ENCODE measurements around the gene LUC7L.
"Not testable (repeated sequence)": the region's sequence is repeated elsewhere in the genome, so short reads cannot be mapped to it uniquely, and the experiment has no call there.

LUC7L gene

DNA sequence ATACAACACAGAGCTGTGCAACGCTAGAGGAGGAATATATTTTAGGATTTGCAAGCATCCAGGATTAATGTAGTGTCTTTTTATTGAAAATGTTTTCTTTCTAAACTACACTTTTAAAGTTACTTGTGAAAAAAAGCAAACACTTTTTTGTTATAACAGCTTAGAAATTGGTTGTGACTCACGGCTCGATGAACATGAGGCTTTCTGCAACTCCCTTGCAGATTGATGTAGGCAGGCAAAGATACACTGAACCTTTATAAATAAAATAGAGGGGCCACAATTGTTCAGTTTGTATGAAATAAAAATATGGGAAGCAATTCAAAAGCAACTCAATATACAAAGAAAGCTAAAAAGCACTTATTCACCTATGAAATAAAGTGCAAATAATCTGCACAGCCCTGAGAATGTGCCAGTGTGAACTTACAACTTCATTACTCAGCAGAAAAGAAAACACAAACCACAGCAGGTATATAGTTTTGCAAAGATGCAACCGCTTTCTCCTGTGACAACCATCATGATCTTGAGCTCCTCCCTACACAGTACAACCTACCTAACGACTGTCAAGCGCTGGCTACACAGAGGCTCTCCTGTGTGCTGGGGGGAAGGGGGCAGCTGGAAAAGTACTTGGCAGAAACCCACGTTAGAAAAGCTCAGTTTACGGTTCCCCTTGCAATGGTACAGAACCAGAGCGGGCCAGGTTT, 948 bp downstream of the LUC7L start:
- no peak for DNase-seq

DNA sequence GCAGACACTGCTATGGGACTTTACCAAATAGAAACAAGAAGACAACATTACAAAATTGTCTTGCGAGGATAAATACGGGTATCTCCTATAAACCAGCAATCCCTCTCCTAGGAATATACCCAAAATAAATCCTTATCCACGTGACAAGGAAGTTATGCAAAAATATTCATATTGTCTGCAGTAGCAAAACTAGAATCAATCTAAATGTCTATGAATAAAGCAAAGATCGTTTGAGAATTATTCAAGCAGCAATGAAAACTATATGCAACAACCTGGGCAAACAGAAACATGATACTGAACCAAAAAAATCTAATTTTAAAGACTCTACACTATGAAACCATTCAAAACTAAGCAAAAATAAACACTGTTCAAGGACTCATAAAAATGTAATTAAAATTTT, 9.2 kb downstream of the LUC7L start:
- DNase-seq: no peak

DNA sequence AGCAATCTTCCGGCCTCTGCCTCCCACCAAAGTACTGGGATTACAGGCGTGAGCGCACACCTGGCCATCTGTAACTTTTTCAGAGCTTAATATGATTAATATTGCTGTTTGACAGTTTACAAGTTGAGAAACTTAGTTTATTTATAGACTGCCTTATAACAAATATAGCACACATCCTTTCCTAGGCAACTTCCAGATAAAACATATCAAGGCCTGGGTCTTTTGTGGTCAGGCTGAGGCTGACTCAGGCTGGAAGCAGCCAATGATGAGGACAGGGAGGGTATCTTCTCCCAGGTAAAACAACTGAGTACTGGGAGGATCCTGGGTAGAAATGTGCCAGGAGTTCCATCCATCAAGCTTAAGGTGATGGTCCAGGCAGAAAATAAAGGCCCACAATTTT, 16.2 kb downstream of the LUC7L start:
- DNase-seq: no peak

DNA sequence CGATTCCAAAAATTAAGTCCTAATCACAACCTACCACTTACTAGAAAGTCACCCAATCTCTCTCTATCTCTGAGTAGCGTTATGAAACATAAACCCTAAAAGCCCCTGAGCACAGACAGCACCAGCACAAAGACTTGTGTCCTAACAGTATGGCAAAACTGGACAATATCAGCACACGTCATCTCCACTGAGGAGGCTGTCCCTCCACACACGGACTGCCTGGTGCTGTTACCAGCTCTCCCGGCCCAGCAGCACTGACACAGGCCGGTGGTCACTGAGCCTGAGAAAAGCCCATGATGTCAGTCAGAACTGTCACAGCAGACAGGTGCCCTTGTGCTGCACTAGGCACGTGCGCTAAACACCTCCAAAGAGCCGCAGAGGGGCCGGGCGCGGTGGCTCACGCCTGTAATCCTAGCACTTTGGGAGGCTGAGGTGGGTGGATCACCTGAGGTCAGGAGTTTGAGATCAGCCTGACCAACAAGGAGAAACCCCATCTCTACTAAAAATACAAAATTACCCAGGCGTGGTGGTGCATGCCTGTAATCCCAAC, 17.5 kb downstream of the LUC7L start:
- not testable (repeated sequence) for DNase-seq

DNA sequence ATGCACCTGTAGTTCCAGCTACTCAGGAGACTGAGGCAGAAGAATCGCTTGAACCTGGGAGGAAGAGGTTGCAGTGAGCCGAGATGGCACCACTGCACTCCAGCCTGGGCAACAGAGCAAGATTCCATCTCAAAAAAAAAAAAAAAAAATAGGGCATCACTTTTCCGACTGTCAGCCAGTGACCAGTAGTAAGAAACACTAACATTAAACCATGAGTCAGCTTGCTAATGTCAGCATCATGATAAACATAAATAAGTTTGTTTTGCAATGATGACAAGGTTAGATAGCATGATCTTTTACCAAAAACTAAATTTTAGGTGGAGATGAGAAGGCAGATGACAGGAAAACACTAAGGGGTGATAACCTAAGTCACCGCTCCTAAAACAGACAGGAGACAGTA, 19.9 kb downstream of the LUC7L start:
- not testable (repeated sequence) for DNase-seq

DNA sequence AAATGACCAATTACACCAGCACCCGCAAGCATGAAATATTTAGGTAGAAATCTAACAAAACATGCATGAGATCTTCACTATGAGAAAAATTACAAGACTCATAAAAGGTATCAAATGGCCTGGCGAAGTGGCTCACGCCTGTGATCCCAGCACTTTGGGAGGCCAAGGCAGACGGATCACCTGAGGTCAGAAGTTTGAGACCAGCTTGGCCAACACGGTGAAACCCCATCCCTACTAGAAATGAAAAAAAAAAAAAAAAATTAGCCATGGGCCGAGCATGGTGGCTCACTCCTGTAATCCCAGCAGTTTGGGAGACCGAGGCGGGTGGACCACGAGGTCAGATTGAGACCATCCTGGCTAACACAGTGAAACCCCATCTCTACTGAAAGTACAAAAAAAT, 25.2 kb downstream of the LUC7L start:
- not testable (repeated sequence) for DNase-seq

DNA sequence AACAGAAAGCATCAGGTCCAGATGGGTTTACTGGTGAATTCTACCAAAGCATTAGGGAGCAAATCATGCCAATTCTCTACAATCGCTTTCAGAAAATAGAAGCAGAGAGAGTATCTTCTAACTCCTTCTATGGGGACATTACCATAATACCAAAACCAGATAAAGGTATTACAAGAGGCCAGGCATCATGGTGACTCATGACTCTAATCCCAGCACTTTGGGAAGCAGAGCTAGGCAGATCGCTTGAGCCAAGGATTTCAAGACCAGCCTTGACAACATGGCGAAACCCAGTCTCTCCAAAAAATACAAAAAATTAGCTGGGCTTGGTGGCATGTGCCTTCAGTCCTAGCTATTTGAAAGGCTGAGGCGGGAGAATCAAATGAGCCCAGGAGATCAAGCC, 26.0 kb downstream of the LUC7L start:
- no peak for DNase-seq

DNA sequence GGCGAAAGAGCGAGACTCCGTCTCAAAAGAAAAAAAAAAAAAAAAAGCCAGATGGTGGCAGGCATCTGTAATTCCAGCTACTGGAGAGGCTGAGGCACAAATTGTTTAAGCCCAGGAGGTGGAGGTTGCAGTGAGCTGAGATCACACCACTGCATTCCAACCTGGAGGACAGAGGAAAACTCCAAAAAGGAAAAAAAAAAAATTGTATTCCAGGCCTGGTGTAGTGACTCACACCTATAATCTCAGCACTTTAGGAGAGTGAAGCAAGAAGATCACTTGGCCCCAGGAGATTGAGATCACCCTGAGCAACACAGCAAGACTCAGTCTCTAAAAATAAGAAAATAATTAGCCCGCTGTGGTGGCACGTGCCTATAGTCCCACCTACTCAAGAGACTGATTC, 28.9 kb downstream of the LUC7L start:
- no peak for DNase-seq

DNA sequence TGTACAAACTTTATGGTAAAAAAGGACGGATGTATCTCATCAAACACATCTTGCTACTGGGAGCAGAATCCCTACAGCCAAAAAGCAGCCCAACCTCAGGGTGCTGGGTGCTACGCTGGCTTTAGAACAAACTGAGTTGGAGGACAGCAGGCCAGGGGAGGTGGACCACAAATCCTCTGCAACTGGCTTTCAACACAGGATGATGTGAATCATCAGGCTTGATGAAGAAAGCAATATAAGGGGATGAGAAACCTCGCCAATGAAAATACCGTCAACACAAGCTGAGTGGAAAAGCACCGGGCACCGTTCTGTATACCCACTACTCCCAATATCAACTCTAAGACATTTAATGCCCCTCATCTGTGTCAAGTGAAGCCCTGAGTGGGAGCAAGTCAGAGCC, 34.7 kb downstream of the LUC7L start:
- DNase-seq: no peak

DNA sequence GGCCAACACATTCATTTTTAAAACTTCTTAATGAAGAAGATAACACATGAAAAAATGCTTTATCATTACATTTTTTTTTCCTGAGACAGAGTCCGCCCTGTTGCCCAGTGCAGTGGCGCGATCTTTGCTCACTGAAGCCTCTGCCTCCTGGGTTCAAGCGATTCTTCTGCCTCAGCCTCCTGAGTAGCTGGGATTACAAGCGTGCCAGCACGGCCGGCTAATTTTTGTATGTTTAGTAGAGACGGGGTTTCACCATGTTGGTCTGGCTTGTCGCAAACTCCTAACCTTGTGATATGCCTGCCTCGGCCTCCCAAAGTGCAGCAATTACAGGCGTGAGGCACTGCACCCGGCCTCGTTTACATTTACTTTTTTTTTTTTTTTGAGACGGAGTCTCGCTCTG, 35.8 kb downstream of the LUC7L start:
- DNase-seq: no peak

DNA sequence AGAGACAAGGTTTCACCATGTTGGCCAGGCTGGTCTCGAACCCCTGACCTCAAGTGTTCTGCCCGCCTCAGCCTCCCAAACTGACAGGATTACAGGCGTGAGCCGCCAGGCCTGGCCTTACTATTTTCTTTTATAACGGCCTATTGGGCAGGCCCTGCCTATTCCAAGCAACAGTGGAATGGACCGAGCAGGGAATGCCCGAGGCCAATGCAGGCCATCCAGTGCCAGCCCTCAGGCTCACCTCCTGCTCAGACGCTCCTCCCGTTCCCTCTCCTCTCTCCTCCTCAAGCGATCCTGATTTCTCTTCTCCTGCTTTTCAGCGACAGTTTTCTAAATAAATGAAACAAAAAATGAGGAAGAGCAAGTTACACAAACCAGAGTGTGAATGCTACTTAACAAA, 36.6 kb downstream of the LUC7L start:
- DNase-seq: no peak

DNA sequence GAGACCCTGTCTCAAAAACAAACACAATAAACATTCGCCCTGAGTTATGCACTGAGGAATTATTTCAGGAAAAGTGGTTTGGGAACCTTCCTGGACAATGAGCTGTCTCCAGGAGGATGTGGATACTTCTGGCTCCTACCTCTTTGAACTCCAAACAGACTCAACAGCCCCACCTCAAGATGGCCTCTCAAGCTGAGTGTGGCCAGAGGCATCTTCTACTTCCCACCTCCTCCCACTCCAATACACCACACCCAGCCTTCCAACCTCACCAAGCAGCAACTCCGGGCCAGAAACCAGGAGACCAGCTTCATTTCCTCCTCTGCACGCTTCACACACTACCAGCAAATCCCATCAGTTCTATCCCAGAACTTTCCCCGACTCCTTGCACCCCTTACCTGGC, 37.4 kb downstream of the LUC7L start:
- no peak for DNase-seq

DNA sequence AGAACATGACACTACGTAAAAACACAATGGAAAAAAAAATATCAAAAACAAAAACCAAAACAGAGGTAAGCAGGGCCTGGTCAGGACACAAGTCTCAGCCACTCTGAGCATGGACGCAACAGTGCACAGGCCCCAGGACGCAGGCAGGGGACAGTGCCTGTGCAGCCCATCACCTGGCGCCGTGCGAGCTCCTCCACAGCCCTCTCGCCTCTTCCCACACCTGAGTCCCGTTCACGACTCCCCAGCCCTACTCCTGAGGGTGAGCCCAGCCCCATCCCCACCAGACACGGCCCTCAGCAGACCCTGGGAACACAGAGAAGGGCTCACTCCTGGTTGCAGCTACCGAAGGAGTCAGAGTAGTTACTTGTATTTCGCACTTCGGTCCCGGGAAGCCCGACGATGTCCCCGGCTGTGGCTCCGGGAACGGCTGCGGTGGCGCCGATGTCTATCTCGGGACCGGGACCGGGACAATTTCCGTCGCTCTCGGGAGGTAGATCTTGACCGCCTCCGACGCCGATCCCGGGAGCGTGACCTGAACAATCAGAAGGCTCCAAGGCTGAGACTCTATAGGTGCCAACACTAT, 39.6 kb downstream of the LUC7L start:
- DNase-seq: no peak

DNA sequence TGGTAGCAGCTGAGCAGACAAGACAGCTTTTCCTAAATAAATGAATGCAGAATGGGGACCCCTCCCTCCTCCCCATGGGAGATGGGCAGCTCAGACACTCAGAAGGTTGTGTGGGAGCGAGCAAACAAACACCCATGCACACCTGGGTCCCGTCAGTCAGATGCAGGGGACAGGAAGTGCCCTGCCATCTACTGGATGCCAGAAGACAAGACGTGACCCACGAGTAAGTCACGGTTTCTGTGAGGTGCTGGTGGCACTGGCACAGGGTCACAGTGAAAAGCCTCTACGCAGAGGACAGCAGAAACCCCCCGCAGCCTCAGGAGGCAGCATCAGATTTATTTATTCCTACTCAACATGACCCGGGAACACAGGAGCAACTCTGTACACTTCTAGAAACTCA, 40.6 kb downstream of the LUC7L start:
- DNase-seq: peak; percentile 13

DNA sequence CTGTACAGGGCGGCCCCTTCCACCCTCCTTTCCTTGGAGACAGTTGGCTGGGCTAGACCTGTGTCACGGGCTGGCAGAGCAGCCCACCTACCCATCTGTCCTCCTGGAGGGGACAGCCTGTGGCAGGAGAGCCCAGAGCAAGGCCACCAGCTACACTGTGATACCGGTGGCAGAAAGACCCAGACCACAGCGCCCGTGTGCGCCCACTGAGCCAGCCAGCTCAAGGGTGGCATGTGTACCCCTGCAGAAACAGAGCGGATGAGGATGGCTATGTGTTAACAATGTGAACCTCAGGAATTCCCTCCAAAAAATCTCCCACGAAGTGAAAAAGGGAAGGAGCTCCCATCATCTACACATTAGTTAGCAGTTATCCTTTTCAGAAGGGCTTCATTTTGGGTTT, 41.9 kb downstream of the LUC7L start:
- DNase-seq: no peak

DNA sequence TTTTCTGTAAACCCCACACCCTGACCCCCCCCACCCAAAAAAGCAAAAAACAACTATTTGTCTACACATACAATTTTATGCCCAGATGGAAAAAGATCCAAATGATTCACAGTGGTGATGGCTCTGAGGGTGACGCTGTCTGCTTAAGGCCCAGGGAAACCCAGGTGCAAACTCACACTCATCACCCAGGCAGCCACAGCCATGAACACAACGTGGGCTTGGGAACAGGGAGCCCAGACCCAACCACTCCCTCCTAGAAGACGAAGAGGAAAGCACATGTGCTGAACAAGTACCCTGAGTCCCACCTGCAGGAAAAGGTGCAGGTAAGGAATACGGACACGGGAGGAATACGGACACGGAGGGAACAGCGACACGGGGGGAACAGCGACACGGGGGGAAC, 43.6 kb downstream of the LUC7L start:
- no peak for DNase-seq

DNA sequence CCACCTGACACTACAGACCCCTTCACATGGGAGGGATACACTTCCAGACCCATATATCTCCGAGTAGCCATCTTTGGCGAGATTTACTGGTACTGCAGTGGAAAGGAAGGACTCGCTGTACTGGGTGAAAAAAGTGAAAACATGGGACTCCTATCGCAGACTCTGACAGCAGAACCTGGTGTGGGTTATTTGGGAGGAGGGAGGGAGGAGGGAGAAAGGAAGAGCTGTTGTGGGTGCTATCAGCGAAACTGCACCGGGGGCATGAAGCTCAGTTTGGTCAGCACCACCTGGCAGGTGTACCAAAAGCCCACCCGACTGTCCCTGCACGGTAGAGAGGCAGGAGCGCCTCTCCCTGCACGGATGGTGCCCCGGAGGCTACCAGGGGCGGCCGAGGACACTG, 44.0 kb downstream of the LUC7L start:
- no peak for DNase-seq

DNA sequence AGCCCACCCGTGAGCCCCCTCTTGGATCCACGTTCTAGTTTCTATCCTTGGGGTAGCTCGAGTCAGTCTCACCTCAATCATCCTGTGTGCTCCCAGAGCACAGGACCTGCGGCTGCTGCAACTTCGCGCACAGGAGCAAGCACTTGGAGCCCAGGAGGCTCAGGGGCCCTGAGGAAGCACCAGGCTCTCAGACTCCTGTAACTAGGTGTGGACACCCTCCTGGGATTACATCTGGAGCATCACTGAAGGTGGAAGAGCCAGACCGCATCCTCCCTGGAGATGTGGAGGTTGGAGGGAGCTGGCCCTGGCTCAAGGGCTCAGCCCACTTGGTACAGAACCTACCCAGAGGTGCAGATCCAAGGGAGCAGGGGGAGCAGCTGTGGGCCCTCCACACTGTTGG, 46.2 kb downstream of the LUC7L start:
- DNase-seq: no peak

DNA sequence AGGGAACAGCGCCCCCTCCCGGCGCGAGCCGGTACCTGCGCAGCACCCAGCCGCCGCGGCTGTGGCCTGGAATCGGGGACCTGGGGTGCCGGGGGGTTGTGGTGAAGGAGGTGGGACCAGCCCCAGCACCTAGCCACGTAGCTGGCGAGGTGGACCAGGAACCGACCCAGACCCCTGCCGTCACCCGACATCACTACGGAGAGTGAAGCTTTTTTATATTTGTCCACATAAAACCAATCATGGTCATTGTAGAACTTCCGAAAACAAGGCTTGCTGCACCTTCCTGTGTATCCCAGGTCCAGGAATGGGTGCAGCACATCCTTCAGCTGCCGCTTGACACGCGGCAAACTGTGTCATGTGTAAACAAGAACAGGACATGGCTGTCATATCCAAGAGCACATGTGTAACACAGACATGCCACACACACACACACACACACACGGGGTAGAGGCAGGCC, 47.7 kb downstream of the LUC7L start:
- no peak for DNase-seq

DNA sequence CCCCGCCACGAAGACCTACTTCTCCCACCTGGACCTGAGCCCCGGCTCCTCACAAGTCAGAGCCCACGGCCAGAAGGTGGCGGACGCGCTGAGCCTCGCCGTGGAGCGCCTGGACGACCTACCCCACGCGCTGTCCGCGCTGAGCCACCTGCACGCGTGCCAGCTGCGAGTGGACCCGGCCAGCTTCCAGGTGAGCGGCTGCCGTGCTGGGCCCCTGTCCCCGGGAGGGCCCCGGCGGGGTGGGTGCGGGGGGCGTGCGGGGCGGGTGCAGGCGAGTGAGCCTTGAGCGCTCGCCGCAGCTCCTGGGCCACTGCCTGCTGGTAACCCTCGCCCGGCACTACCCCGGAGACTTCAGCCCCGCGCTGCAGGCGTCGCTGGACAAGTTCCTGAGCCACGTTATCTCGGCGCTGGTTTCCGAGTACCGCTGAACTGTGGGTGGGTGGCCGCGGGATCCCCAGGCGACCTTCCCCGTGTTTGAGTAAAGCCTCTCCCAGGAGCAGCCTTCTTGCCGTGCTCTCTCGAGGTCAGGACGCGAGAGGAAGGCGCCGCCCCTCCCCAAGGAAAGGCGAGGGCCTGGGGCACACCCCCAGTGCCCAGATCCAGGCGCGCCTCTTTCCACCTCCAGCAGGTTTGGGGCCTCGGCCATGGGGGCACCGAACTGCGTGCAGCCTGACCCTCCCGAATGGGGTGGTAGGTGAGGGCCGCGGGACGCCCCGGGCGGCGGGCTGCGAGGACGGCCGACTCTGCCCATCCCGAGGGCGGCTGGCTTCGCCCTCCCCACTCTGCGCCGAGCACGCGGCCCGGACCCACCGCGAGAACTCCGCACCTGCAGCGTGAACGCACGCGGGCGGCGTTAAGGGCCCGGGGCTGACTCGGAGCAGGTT, 48.3 kb downstream of the LUC7L start:
- DNase-seq: peak; percentile 79

DNA sequence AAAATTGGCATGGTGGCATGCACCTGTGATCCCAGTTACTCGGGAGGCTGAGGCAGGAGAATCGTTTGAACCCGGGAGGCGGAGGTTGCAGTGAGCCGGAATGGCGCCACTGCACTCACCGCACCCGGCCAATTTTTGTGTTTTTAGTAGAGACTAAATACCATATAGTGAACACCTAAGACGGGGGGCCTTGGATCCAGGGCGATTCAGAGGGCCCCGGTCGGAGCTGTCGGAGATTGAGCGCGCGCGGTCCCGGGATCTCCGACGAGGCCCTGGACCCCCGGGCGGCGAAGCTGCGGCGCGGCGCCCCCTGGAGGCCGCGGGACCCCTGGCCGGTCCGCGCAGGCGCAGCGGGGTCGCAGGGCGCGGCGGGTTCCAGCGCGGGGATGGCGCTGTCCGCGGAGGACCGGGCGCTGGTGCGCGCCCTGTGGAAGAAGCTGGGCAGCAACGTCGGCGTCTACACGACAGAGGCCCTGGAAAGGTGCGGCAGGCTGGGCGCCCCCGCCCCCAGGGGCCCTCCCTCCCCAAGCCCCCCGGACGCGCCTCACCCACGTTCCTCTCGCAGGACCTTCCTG, 49.1 kb downstream of the LUC7L start, which contains the start of gene HBQ1:
Gene HBQ1 (plus strand): TSS at position 359 of the 575 bp plus-strand sequence. CDS start 28 bp downstream, at position 387.
- DNase-seq: peak; percentile 12

DNA sequence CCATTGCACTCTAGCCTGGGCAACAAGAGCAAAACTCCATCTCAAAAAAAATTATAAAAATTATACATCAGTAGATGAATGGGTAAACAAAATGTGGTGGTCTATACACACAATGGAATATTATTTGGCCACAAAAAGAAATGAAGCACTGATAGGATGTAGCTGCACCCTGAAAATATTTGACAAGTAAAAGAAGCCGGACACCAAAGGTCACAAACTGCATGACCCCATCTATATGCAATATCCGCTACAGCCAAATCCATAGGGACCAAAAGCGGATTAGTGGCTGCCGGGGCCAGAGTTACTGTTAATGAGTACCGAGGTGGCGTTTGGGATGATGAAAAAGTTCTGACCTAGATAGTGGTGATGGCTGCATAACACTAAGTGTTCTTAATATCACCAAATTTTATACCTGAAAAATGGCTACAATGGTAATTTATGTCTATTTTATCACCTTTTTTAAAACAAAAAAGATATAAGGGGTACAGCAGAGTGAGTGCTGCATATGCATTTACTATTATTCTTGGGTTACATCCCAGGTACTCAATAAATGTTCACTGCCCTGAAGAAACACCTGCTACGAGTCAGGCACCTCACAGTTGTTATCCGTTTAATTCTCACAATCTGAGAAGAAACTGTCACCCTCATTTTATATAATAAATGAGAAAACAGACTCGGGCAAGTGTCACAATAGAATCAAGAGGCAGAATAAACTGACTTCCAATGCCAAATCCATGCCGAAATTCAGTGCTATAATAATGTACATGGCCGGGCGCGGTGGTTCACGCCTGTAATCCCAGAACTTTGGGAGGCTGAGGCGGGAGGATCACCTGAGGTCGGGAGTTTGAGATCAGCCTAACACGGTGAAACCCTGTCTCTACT, 49.8 kb downstream of the LUC7L start:
- DNase-seq: no peak

Data from activated CD4-positive, alpha-beta T cell treated with anti-CD3 and anti-CD28 coated beads for 1 hour (primary cell).